GM19238 (cell line): ENCODE measurements around the gene UQCRC2.
"Not testable (repeated sequence)": the region's sequence is repeated elsewhere in the genome, so short reads cannot be mapped to it uniquely, and the experiment has no call there.

Source experiments
- DNase-seq: peaks from one replicate; pipeline ENCODE4 v3.0.0; 2011; ENCODE audit warnings: low spot score; ENCODE audit not compliant: insufficient read length

The UQCRC2 gene

GRCh38 chr16:22008215-22009059 is 55.3 kb downstream of the UQCRC2 start:
- peak; percentile 43 for DNase-seq

GRCh38 chr16:22010902-22011301 is 57.7 kb downstream of the UQCRC2 start:
- DNase-seq = no peak

GRCh38 chr16:22012241-22012640 is 59.1 kb downstream of the UQCRC2 start:
- DNase-seq = no peak

- DNase-seq = no peak
Measured at GRCh38 chr16:22013486-22013885, 60.3 kb downstream of the UQCRC2 start.

- DNase-seq = no peak
Measured at GRCh38 chr16:22014271-22014873, 61.2 kb downstream of the UQCRC2 start.

GRCh38 chr16:22016927-22017326 is 63.8 kb downstream of the UQCRC2 start:
- DNase-seq = no peak

- no peak for DNase-seq
Measured at GRCh38 chr16:22018559-22018958, 65.4 kb downstream of the UQCRC2 start.

GRCh38 chr16:22022151-22022550 is 69.0 kb downstream of the UQCRC2 start:
- no peak for DNase-seq

GRCh38 chr16:22023505-22023904 is 70.3 kb downstream of the UQCRC2 start:
- DNase-seq = no peak

- not testable (repeated sequence) for DNase-seq
Measured at GRCh38 chr16:22024785-22025184, 71.6 kb downstream of the UQCRC2 start.

- DNase-seq = no peak
Measured at GRCh38 chr16:22027633-22028032, 74.5 kb downstream of the UQCRC2 start.

GRCh38 chr16:22029632-22030031 is 76.5 kb downstream of the UQCRC2 start:
- no peak for DNase-seq

- DNase-seq = no peak
Measured at GRCh38 chr16:22030087-22030812, 77.1 kb downstream of the UQCRC2 start.

- DNase-seq = no peak
Measured at GRCh38 chr16:22031483-22032083, 78.4 kb downstream of the UQCRC2 start.
